HFF-Myc (cell line): ENCODE measurements around the gene KRT80.

Experiments
- DNase-seq: peaks from one replicate; pipeline ENCODE4 v3.0.0-alpha.2; 2011; ENCODE audit warnings: low read depth; ENCODE audit errors: extremely low read depth
- H3K4me3 ChIP-seq: replicated peaks from 2 replicates; pipeline ENCODE4 v1.5.1; 2011; ENCODE audit warnings: low read depth, mild to moderate bottlenecking, control low read depth, low read length
- TF ChIP-seq, protein P1 (sequence below): IDR thresholded peaks from 2 replicates; pipeline ENCODE4 v1.5.1; 2012; ENCODE audit warnings: mild to moderate bottlenecking, low read depth, low read length, control low read depth; ENCODE audit errors: missing control alignments

KRT80 gene

DNA sequence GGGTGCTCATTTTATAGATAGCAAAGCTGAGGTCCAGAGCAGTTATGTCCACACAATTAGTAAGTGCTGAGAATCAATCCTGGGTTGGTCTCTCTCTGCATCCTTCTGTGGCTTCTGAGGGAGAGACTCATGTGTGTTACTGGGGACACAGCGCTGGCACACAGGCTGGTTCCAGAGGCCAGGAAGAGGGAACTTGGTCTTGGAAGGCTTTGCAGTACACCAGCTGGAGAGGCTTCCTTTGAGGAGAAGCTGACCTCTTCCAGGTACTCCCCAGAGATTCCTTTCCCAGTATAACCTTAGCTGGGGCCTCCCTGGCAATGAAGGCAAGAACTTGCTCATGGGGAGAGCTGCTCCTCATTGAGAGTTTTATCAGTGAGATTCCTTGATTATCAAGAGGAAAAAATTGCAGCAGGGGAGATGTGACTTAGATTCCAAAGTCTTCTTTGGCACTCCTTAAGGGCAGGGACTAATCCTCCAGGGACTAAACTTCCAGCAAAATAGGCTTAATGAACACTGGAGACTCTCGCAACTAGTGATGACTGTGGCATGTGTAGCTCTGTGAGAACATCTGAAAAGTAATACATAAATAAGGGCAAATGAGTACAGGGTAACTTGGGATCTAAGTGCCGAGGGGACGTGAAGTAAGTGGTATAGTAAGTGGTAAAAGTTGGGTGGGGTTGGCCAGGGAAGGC is 13.9 kb upstream of the KRT80 start:
- DNase-seq = no peak
- TF ChIP-seq, protein P1, sequence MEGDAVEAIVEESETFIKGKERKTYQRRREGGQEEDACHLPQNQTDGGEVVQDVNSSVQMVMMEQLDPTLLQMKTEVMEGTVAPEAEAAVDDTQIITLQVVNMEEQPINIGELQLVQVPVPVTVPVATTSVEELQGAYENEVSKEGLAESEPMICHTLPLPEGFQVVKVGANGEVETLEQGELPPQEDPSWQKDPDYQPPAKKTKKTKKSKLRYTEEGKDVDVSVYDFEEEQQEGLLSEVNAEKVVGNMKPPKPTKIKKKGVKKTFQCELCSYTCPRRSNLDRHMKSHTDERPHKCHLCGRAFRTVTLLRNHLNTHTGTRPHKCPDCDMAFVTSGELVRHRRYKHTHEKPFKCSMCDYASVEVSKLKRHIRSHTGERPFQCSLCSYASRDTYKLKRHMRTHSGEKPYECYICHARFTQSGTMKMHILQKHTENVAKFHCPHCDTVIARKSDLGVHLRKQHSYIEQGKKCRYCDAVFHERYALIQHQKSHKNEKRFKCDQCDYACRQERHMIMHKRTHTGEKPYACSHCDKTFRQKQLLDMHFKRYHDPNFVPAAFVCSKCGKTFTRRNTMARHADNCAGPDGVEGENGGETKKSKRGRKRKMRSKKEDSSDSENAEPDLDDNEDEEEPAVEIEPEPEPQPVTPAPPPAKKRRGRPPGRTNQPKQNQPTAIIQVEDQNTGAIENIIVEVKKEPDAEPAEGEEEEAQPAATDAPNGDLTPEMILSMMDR = no peak

DNA sequence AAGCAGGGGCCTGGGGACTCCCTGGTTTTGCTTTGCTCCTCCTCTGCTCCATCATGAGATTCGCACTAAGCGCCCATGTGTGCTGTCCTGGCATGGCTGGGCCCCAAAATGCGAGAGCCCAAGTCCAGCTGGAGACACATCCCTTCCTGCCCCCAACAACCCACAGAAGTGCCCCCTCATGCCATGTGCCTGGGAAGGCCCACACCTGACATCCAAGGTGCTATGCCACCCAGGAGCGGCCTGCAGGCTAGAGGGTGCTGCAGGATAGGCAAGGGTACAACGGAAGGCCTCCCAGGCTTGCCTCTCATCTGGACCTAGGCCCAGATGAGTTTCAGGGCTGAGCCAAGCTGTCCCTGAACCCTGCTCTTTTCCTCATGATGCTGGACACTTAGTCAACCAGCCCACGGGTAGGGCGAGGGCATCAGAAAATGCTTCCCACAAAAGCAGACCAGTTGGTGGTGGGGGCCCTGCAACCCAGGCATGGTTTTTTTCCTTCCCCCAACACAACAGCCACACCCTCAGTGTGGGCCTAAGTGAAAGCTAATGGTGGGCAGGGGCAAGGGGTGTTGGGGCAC is 13.2 kb upstream of the KRT80 start:
- no peak overlapping the region for H3K4me3 ChIP-seq
- TF ChIP-seq, protein P1 = no peak
- DNase-seq = no peak

More for the DNA sequence above, 13.9 kb upstream of the KRT80 start:
- H3K4me3 ChIP-seq = no peak overlapping the region

DNA sequence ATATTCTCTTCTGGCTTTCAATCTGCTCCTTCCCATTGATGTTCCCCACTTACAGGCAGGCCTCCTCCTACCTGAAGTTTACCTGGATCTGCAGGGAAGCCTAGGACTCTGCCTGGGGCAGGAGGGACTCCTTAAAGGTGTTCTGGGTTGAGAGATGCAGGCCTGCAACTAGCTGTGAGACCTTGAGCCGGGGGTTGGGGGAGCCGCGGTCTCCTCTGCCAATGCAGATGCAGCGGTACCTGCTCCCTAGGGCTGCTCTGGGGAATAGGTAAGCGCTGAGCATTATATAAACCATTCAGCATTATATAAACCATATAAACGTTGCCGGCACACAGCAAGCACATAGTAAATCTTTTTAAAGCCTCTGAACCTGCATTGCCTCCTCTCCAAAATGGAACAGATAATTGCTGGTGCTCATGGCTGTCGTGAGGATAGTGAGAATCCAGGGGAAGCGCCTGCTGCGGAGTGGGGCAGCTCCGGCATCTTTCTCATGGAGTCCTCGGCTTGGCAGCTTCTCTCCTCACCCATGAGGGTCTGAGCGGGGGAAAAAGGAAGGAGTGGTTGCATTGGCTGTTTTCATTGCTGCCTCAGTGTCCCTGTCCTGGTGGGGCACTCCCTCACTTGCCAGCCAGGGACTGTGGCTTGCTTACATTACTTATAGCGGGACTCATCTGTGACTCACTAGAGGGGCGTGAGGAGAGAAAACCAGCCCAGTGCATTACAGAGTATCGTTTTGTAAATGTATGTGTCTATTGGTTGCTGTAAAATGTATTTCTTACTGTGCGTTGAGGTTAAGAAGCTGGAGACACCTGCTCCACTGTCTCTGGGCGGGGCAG is 12.5 kb upstream of the KRT80 start:
- DNase-seq = no peak
- TF ChIP-seq, protein P1 = no peak

DNA sequence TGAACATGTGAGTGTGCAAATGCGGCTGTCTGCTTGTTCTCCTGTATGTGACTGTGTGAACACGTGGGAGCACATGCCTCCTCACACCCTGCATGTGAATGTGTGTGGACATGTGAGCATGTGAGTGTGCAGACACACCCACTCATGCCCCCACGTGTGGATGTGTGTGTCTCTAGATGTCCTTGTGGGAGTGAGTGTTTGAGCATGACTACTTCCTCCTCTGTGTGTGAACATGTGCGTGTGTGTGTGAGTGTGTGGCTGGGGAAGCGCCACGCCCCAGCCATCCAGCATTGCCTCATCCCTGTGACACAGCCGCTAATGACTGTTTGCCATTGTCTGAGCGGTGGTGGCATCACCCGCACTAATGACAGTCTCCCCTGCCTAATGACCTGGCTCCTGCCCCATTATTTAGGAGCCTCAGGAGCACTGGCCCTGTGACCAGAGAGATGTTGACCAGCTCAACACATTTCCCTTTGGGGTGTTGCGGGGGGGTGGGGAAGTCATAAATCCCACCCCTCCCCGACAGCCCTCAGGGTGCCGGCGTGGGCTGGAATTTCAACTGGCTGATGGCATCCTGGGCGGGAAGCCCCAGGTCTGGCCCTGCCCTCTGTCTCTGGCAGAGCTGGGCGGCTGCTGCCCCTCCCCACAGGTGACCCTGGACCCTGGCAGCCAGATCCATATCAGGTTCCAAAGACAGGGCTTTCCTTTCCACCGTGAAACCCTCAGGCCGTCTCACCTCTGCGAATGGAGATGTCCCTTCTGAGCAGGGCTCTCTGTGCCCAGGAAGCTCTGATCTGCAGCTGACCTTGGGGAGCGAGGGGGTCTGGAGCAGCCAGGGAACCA is 11.5 kb upstream of the KRT80 start:
- TF ChIP-seq, protein P1 = no peak
- DNase-seq = peak; percentile 69
- H3K4me3 ChIP-seq = no peak overlapping the region

More for the DNA sequence above, 12.5 kb upstream of the KRT80 start:
- H3K4me3 ChIP-seq = no peak overlapping the region

DNA sequence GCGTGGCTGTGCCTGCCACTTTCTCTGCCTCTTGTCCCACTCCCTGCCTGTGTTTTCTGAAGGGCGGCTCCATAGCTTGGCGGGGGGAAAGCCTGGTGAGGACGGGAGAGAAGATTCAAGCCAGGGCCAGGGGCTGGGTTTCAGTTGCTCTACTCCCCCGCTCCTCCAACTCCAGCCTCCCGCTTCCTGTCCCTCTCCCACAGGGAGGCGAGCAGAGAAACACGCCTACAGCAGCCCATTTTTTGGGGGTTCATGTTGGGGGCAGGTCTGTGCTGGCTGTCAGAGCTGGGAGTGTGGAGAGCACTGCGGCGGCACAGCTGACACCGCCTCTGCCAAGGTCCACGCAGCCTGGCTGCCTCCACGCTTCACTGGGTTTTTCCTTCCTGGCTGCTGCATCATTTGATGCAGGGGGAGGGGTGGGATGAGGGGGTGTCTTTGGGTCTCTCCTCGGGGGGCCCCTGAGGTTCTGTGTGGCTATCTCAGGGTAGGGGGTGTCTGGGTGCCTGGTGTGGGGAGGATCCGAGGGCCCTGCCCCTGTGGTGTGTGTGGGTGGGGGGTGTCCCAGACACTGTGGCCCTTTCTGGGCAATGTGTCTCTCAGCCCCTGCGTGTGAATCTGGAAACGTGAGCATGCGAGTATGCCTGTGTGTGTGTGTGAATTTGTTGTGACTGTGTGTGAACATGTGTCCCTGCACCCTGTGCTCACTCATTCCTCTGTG is 10.7 kb upstream of the KRT80 start:
- TF ChIP-seq, protein P1 = no peak
- H3K4me3 ChIP-seq = 0 out of 2 replicates have a peak overlapping the region, but pooled peaks have one; percentile 1
- DNase-seq = no peak

DNA sequence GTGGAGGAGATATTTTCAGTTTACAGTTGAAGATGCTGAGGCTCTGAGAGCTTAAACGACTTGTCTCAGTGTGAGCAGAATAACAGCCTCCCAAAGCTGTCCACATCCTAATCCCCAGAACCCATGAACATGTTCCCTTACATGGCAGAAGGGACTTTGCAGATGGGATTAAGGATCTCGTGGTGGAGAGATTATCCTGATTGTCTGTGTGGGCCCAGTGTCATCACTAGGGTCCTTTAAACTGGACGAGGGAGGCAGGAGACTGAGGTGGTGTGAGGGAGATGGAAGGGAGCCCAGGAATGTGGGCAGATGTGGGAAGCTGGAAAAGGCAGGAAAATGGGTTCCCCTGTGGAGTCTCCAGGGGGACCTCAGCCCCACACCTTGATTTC is 9.6 kb upstream of the KRT80 start:
- TF ChIP-seq, protein P1 = no peak
- DNase-seq = no peak
- H3K4me3 ChIP-seq = no peak overlapping the region
